G401.6 (cell line): Measurements from ENCODE around the gene ZNG1C.
"Not testable (repeated sequence)": the region's sequence is repeated elsewhere in the genome, so short reads cannot be mapped to it uniquely, and the experiment has no call there.

Experiments used
- FAIRE-seq: peaks from 2 replicates; lab custom pipeline; 2012; peaks lifted over from hg19 to GRCh38; lab: Jason Lieb, UNC

ZNG1C gene

GRCh38 chr9:68343242-68343641, 101.5 kb downstream of the ZNG1C start:
- not testable (repeated sequence) for FAIRE-seq

- FAIRE-seq = not testable (repeated sequence)
Measured at GRCh38 chr9:68343992-68344391, 102.2 kb downstream of the ZNG1C start.
